Measurements from ENCODE around the gene LCN6. TPM values are rescaled to one million over a fixed set of nuclear protein-coding genes. Genes with fewer than 3 reads are reported as not detected.

The LCN6 gene
- total and polyA plus RNA-seq, 10 of the 15 experiments (the other 5 are each of a cell fraction or from before 2014, with no cell fraction given): not detected

DNA sequence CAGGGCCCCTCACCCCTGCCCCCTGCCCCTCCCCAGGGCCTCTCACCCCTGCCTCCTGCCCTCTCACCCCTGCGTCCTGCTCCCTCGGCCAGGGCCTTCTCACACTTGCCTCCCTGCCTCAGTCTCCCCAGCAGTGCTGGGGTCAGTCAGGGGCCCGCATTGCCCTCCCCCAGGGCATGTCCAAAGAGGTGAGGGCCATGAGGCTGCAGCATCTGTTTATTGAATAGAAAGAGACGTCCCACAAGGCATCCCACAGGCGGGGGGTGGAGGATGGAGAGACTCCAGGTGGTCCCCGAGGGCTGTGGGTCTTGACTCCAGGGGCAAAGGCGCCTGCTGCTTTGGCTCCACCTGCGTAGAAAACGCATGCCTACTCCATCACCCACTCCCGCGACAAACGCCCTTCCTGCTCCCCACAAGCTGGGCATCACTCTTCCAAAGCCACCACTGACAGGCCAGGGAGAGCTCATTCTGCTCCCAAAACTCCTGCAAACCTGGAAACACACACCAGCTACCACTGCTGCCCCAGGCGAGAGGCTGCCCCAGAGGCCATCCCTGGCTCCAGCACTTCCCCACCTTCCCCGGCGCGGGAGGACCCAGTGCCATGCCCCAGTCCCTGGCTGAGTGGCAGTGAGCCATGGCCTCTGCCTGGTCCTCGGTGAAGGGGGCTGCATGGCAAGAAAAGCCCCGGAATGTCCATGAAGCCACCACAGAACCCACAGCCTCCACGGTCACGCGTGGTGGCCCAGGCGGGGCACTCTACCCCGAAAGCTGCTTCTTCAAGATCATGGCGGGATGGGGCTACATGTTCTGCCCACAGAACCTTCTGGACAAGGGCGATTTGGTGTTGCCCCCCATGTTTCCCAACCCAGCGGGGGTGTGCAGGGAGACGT is 11.4 kb upstream of the LCN6 start:
- ChIA-PET RAD21 (ENCODE audit: unreplicated experiment) (no interaction called here), CTCF (interaction anchor here (0.6 to 2.8 kb wide), 6 partner anchors 18 to 377 kb away, joined by 3 to 16 read pairs (median 3); no protein-coding TSS in a partner anchor), SMC1A (ENCODE audit: uncharacterized antibody, unreplicated experiment) (no interaction called here), POLR2A (no interaction called here)
- Histone ChIP-seq H3K4me1 (ENCODE audit: control insufficient read depth, insufficient read depth, low read length) (no peaks in the 10 kb centered on the region), H3K79me2 (ENCODE audit: control insufficient read depth, insufficient read depth, low read length) (no peaks in the 10 kb centered on the region), H3K27me3 (replicated peaks in 1 of 2; ENCODE audit: control insufficient read depth in 2 of 2, insufficient read depth in 2 of 2, low read length in 1 of 2) (no peaks in the 10 kb centered on the region), H4K20me1 (ENCODE audit: control insufficient read depth, insufficient read depth) (no peaks in the 10 kb centered on the region), H3K9me3 (replicated peaks; ENCODE audit: control insufficient read depth, insufficient read depth, low read length) (peaks cover 11% of the 10 kb centered on the region; the same call in 2 of the 3 replicates), H3K4me2 (ENCODE audit: control insufficient read depth, insufficient read depth) (no peak overlapping the region), H3K4me3 (no peak overlapping the region), H3K36me3 (ENCODE audit: control insufficient read depth in 2 of 2, insufficient read depth in 2 of 2, low read length in 1 of 2) (no peaks in the 10 kb centered on the region), H2AFZ (ENCODE audit: control insufficient read depth, low read depth, low read length) (no peak overlapping the region), H3K9ac (ENCODE audit: control insufficient read depth, insufficient read depth, low read length) (no peak overlapping the region), H3K27ac (ENCODE audit: control insufficient read depth, insufficient read depth) (no peak overlapping the region)
- WGBS (ENCODE audit: insufficient coverage, insufficient replicate concordance, low lambda C conversion rate, missing lambda C conversion rate): 36% methylated on average over 24 of the region's 27 CpGs
- ATAC-seq (no peak), FAIRE-seq (no peak), DNase-seq (ENCODE audit: low read depth, low spot score) (no peak)
- intact Hi-C loops (cut with micrococcal nuclease; ENCODE audit: unreplicated experiment): no loop called here
- BruUV-seq (replicated peaks): no TSS peak
- in situ Hi-C loops (cut with MboI): no loop called here
- TF ChIP-seq YY1 (IDR thresholded peaks at IDR 0.05; ENCODE audit: low read depth, low read length) (no peak), JUNB (IDR thresholded peaks at IDR 0.05) (no peak), E2F4 (IDR thresholded peaks at IDR 0.05; ENCODE audit: low read depth, low read length) (no peak), KAT2A (conservative IDR thresholded peaks at IDR 0.05; ENCODE audit: control insufficient read depth, low read depth, low read length) (no peak), BACH1 (IDR thresholded peaks at IDR 0.05; ENCODE audit: borderline replicate concordance) (no peak), ZBED1 (IDR thresholded peaks at IDR 0.05; ENCODE audit: borderline replicate concordance) (no peak), RB1 (IDR thresholded peaks at IDR 0.05; ENCODE audit: borderline replicate concordance) (no peak), SMAD1 (IDR thresholded peaks at IDR 0.05; ENCODE audit: low read depth, partially characterized antibody) (no peak)
